ENCODE measurements around the gene RARB.

GRCh38 chr3:25453619-25454004 is 25.5 kb downstream of the RARB start:
- TF ChIP-seq CTCF (conservative IDR thresholded peaks at IDR 0.05) (no peak), ZFX (IDR thresholded peaks at IDR 0.05) (no peak)
